Measurements from ENCODE around the gene IL22RA1. TPM values are rescaled to one million over a fixed set of nuclear protein-coding genes. Genes with fewer than 3 reads are reported as not detected.

Gene IL22RA1
- total and polyA plus RNA-seq, 2 donors (not counting 1 experiment from before 2014, with no cell fraction given) = under 0.01 to 0.03 TPM

- H3K27me3 ChIP-seq (ENCODE audit: control insufficient read depth, insufficient read depth, low read length) = no peaks in the 10 kb centered on the region
These were observed 57.4 kb downstream of the IL22RA1 start for GRCh38 chr1:24085546-24085945.

GRCh38 chr1:24085007-24085406, 57.9 kb downstream of the IL22RA1 start:
- H3K79me2 ChIP-seq (ENCODE audit: control insufficient read depth, insufficient read depth, low read length) = no peaks in the 10 kb centered on the region
- DNase-seq (ENCODE audit: low read depth in 2 of 2) = no peak
- no peaks in the 10 kb centered on the region for H3K4me1 ChIP-seq (ENCODE audit: control insufficient read depth, extremely low read depth, insufficient read depth, low read length)
- H3K4me3 ChIP-seq (replicated peaks in 1 of 4; ENCODE audit: control extremely low read depth in 1 of 4, insufficient read depth in 1 of 4, low read depth in 3 of 4, low read length in 4 of 4) = no peak overlapping the region
- no peaks in the 10 kb centered on the region for H3K9me3 ChIP-seq (ENCODE audit: control insufficient read depth, insufficient read depth, low read depth, low read length)
- H3K9ac ChIP-seq (ENCODE audit: insufficient read depth, low read length) = no peak overlapping the region
- peaks cover 2% of the 10 kb centered on the region for H3K27me3 ChIP-seq (ENCODE audit: control insufficient read depth, insufficient read depth, low read length)
- no peaks in the 10 kb centered on the region for H3K36me3 ChIP-seq (ENCODE audit: control insufficient read depth, insufficient read depth, low read length)
- no peak overlapping the region for H3K27ac ChIP-seq (ENCODE audit: insufficient read depth, low read length)
- no peak overlapping the region for H2AFZ ChIP-seq (ENCODE audit: low read length)
- H3K4me2 ChIP-seq (ENCODE audit: extremely low read depth, insufficient read depth, low read length) = no peak overlapping the region
- TF ChIP-seq, protein P1, sequence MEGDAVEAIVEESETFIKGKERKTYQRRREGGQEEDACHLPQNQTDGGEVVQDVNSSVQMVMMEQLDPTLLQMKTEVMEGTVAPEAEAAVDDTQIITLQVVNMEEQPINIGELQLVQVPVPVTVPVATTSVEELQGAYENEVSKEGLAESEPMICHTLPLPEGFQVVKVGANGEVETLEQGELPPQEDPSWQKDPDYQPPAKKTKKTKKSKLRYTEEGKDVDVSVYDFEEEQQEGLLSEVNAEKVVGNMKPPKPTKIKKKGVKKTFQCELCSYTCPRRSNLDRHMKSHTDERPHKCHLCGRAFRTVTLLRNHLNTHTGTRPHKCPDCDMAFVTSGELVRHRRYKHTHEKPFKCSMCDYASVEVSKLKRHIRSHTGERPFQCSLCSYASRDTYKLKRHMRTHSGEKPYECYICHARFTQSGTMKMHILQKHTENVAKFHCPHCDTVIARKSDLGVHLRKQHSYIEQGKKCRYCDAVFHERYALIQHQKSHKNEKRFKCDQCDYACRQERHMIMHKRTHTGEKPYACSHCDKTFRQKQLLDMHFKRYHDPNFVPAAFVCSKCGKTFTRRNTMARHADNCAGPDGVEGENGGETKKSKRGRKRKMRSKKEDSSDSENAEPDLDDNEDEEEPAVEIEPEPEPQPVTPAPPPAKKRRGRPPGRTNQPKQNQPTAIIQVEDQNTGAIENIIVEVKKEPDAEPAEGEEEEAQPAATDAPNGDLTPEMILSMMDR (conservative IDR thresholded peaks at IDR 0.05 in 1 of 2, IDR thresholded peaks at IDR 0.05 in 1 of 2; ENCODE audit: low read depth in 1 of 2, low read length in 2 of 2) = no peak
- no peak for TF ChIP-seq EZH2 (IDR thresholded peaks at IDR 0.05; ENCODE audit: low read length, missing control alignments)
- no peaks in the 10 kb centered on the region for H4K20me1 ChIP-seq (ENCODE audit: control insufficient read depth, extremely low read depth, insufficient read depth, low read length)

More at GRCh38 chr1:24085546-24085945, 57.4 kb downstream of the IL22RA1 start:
- H3K4me3 ChIP-seq (replicated peaks in 1 of 4; ENCODE audit: control extremely low read depth in 1 of 4, insufficient read depth in 1 of 4, low read depth in 3 of 4, low read length in 4 of 4) = no peak overlapping the region
- DNase-seq (ENCODE audit: low read depth in 2 of 2) = peak; percentile 14 to 58
- TF ChIP-seq, protein P1 (conservative IDR thresholded peaks at IDR 0.05 in 1 of 2, IDR thresholded peaks at IDR 0.05 in 1 of 2; ENCODE audit: low read depth in 1 of 2, low read length in 2 of 2) = no peak
- TF ChIP-seq EZH2 (IDR thresholded peaks at IDR 0.05; ENCODE audit: low read length, missing control alignments) = no peak
- H3K9me3 ChIP-seq (ENCODE audit: control insufficient read depth, insufficient read depth, low read depth, low read length) = no peaks in the 10 kb centered on the region
- H3K4me2 ChIP-seq (ENCODE audit: extremely low read depth, insufficient read depth, low read length) = no peak overlapping the region
- no peaks in the 10 kb centered on the region for H3K79me2 ChIP-seq (ENCODE audit: control insufficient read depth, insufficient read depth, low read length)
- H4K20me1 ChIP-seq (ENCODE audit: control insufficient read depth, extremely low read depth, insufficient read depth, low read length) = no peaks in the 10 kb centered on the region
- no peak overlapping the region for H3K27ac ChIP-seq (ENCODE audit: insufficient read depth, low read length)
- no peaks in the 10 kb centered on the region for H3K36me3 ChIP-seq (ENCODE audit: control insufficient read depth, insufficient read depth, low read length)
- no peak overlapping the region for H2AFZ ChIP-seq (ENCODE audit: low read length)
- H3K4me1 ChIP-seq (ENCODE audit: control insufficient read depth, extremely low read depth, insufficient read depth, low read length) = no peaks in the 10 kb centered on the region
- H3K9ac ChIP-seq (ENCODE audit: insufficient read depth, low read length) = no peak overlapping the region

DNA sequence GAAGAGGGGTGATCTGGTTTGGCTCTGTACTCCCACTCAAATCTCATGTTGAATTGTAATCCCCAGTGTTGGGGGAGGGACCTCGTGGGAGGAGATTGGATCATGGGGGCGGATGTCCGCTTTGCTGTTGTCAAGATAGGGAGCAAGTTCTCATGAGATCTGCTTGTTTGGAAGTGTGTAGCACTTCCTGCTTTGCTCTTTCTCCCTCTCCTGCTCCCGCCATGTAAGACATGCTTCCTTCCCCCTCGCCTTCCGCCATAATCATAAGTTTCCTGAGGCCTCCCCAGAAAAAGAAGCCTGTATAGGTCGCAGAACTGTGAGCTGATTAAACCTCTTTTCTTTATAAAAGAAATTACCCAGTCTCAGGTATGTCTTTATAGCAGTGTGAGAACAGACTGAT, 58.9 kb downstream of the IL22RA1 start:
- no peak overlapping the region for H3K9ac ChIP-seq (ENCODE audit: insufficient read depth, low read length)
- H3K4me1 ChIP-seq (ENCODE audit: control insufficient read depth, extremely low read depth, insufficient read depth, low read length) = no peaks in the 10 kb centered on the region
- no peaks in the 10 kb centered on the region for H3K9me3 ChIP-seq (ENCODE audit: control insufficient read depth, insufficient read depth, low read depth, low read length)
- no peak overlapping the region for H3K4me3 ChIP-seq (replicated peaks in 1 of 4; ENCODE audit: control extremely low read depth in 1 of 4, insufficient read depth in 1 of 4, low read depth in 3 of 4, low read length in 4 of 4)
- peaks cover 5% of the 10 kb centered on the region for H3K27me3 ChIP-seq (ENCODE audit: control insufficient read depth, insufficient read depth, low read length)
- TF ChIP-seq, protein P1 (conservative IDR thresholded peaks at IDR 0.05 in 1 of 2, IDR thresholded peaks at IDR 0.05 in 1 of 2; ENCODE audit: low read depth in 1 of 2, low read length in 2 of 2) = no peak
- no peak for TF ChIP-seq EZH2 (IDR thresholded peaks at IDR 0.05; ENCODE audit: low read length, missing control alignments)
- H3K79me2 ChIP-seq (ENCODE audit: control insufficient read depth, insufficient read depth, low read length) = no peaks in the 10 kb centered on the region
- no peaks in the 10 kb centered on the region for H3K36me3 ChIP-seq (ENCODE audit: control insufficient read depth, insufficient read depth, low read length)
- H2AFZ ChIP-seq (ENCODE audit: low read length) = no peak overlapping the region
- no peak overlapping the region for H3K27ac ChIP-seq (ENCODE audit: insufficient read depth, low read length)
- H3K4me2 ChIP-seq (ENCODE audit: extremely low read depth, insufficient read depth, low read length) = no peak overlapping the region
- DNase-seq (ENCODE audit: low read depth in 2 of 2) = no peak
- no peaks in the 10 kb centered on the region for H4K20me1 ChIP-seq (ENCODE audit: control insufficient read depth, extremely low read depth, insufficient read depth, low read length)

Measured in fibroblast of lung (primary cell).